Peyer's patch (tissue), 4 donors: Measurements from ENCODE around the gene PODXL2. TPM values are rescaled to one million over a fixed set of nuclear protein-coding genes. Genes with fewer than 3 reads are reported as not detected.

ENCODE experiments used
- DNase-seq, 3 donors: peaks; one replicate each; pipeline ENCODE4 v3.0.0-alpha.2; 2017 to 2019
- H3K27ac ChIP-seq, 4 donors: fragments of 200-600 bp; sonication (generic); one replicate each; pipeline ENCODE4 v1.5.1; 2016 to 2019
- H3K27me3 ChIP-seq, 2 donors: fragments of 200-600 bp; sonication (generic); one replicate each; pipeline ENCODE4 v1.5.1; 2019
- H3K36me3 ChIP-seq, 3 donors: fragments of 200-600 bp; sonication (generic); one replicate each; pipeline ENCODE4 v1.5.1; 2016 to 2019
- H3K4me1 ChIP-seq, 4 donors: fragments of 200-600 bp; sonication (generic); one replicate each; pipeline ENCODE4 v1.5.1; 2016 to 2019
- H3K4me3 ChIP-seq, 4 donors: fragments of 200-600 bp; sonication (generic); 1 replicate in 3 of 4; 2 replicates in 1 of 4; pipeline ENCODE4 v1.5.1; 2016 to 2019; ENCODE audit warnings: mild to moderate bottlenecking in 1 of 4
- H3K9me3 ChIP-seq, 4 donors: fragments of 200-600 bp; sonication (generic); one replicate each; pipeline ENCODE4 v1.5.1; 2016 to 2019; ENCODE audit warnings: mild to moderate bottlenecking in 1 of 4
- CTCF ChIP-seq, 6 experiments: fragments of 450-650 bp in 4 of 6; fragments of 200-600 bp in 2 of 6; sonication (generic) in 1 of 6; IDR thresholded peaks; one replicate each; pipeline ENCODE4 v1.5.1; 2017 to 2019; ENCODE audit warnings: antibody characterized with exemption in 6 of 6, mild to moderate bottlenecking in 3 of 6, moderate library complexity in 1 of 6
- POLR2A ChIP-seq, 2 donors: fragments of 450-650 bp; IDR thresholded peaks; one replicate each; pipeline ENCODE4 v1.5.1; 2017; ENCODE audit warnings: antibody characterized with exemption in 2 of 2, mild to moderate bottlenecking in 2 of 2, moderate library complexity in 2 of 2
- total RNA-seq, 4 donors: library from RNA; depleted of rRNA; stranded (reverse); fragments of >200 nt; gene quantifications; one replicate each; pipeline ENCODE4 v1.1.0, GENCODE V29; 2016

PODXL2 gene
- total RNA-seq, 4 donors from 2014 or later, result 7.4 to 15.6 (median 9.9) TPM

- DNase-seq, result no peak
- Histone ChIP-seq H3K27me3 (no peaks in the 10 kb centered on the region), H3K4me1 (peaks cover 0 to 7% (median 0%) of the 10 kb centered on the region in 4 donors), H3K27ac (no peak overlapping the region), H3K4me3 (no peak overlapping the region), H3K9me3 (no peaks in the 10 kb centered on the region), H3K36me3 (peaks cover 0 to 13% (median 0%) of the 10 kb centered on the region in 3 donors)
- TF ChIP-seq POLR2A (IDR thresholded peaks at IDR 0.05), result no peak
- no peak for TF ChIP-seq CTCF (IDR thresholded peaks at IDR 0.05)
Measured at GRCh38 chr3:127687228-127687737, 58.3 kb downstream of the PODXL2 start.

- Histone ChIP-seq H3K36me3 (peaks cover 0 to 20% (median 0%) of the 10 kb centered on the region in 3 donors), H3K9me3 (no peaks in the 10 kb centered on the region), H3K27me3 (no peaks in the 10 kb centered on the region), H3K4me3 (no peak overlapping the region), H3K27ac (peak overlapping the region in 1 of 4 donors; percentile 15), H3K4me1 (peaks cover 0 to 7% (median 0%) of the 10 kb centered on the region in 4 donors)
- no peak for DNase-seq
- no peak for TF ChIP-seq CTCF (IDR thresholded peaks at IDR 0.05)
- TF ChIP-seq POLR2A (IDR thresholded peaks at IDR 0.05), result no peak
Measured at GRCh38 chr3:127688022-127688415, 59.0 kb downstream of the PODXL2 start.

- no peak for TF ChIP-seq POLR2A (IDR thresholded peaks at IDR 0.05)
- no peak for TF ChIP-seq CTCF (IDR thresholded peaks at IDR 0.05)
- Histone ChIP-seq H3K27me3 (no peaks in the 10 kb centered on the region), H3K4me1 (peaks cover 0 to 7% (median 0%) of the 10 kb centered on the region in 4 donors), H3K27ac (peak overlapping the region in 1 of 4 donors; percentile 27), H3K36me3 (peaks cover 0 to 26% (median 0%) of the 10 kb centered on the region in 3 donors), H3K9me3 (no peaks in the 10 kb centered on the region), H3K4me3 (no peak overlapping the region)
- DNase-seq, result peak in 2 of 3 donors; percentile 35 to 40
Measured at GRCh38 chr3:127688416-127689265, 59.7 kb downstream of the PODXL2 start.

GRCh38 chr3:127689266-127689860 lies 60.4 kb downstream of the PODXL2 start:
- TF ChIP-seq CTCF (IDR thresholded peaks at IDR 0.05), result no peak
- no peak for TF ChIP-seq POLR2A (IDR thresholded peaks at IDR 0.05)
- peaks cover 0 to 31% (median 0%) of the 10 kb centered on the region in 3 donors for H3K36me3 ChIP-seq
- H3K27me3 ChIP-seq, result no peaks in the 10 kb centered on the region
- no peak overlapping the region for H3K4me3 ChIP-seq
- no peaks in the 10 kb centered on the region for H3K9me3 ChIP-seq
- DNase-seq, result peak in 2 of 3 donors; percentile 33 to 36
- H3K27ac ChIP-seq, result peak overlapping the region in 1 of 4 donors; percentile 27
- H3K4me1 ChIP-seq, result peaks cover 0 to 7% (median 0%) of the 10 kb centered on the region in 4 donors

GRCh38 chr3:127690106-127690505 lies 61.1 kb downstream of the PODXL2 start:
- TF ChIP-seq POLR2A (IDR thresholded peaks at IDR 0.05) (no peak), CTCF (IDR thresholded peaks at IDR 0.05) (no peak)
- Histone ChIP-seq H3K9me3 (no peaks in the 10 kb centered on the region), H3K36me3 (peaks cover 0 to 37% (median 0%) of the 10 kb centered on the region in 3 donors), H3K27me3 (no peaks in the 10 kb centered on the region), H3K4me3 (no peak overlapping the region), H3K27ac (peak overlapping the region in 1 of 4 donors; percentile 13), H3K4me1 (peaks cover 0 to 7% (median 0%) of the 10 kb centered on the region in 4 donors)
- peak in 1 of 3 donors; percentile 24 for DNase-seq
